Liver (tissue), 3 donors: ENCODE data around the gene UBR4.

ENCODE experiments used
- HNF4A ChIP-seq, 2 donors: conservative IDR thresholded peaks; 2 replicates each; pipeline ENCODE4 v1.6.1; 2016; ENCODE audit warnings: antibody characterized with exemption in 2 of 2, mild to moderate bottlenecking in 2 of 2
- RXRA ChIP-seq, 2 donors: IDR thresholded peaks; 2 replicates each; pipeline ENCODE4 v1.6.1; 2017 to 2018; ENCODE audit warnings: antibody characterized with exemption in 2 of 2, mild to moderate bottlenecking in 1 of 2
- TAF1 ChIP-seq: conservative IDR thresholded peaks from 2 replicates; pipeline ENCODE4 v1.6.1; 2016; ENCODE audit warnings: antibody characterized with exemption, mild to moderate bottlenecking
- YY1 ChIP-seq: IDR thresholded peaks from 2 replicates; pipeline ENCODE4 v1.6.1; 2016; ENCODE audit warnings: antibody characterized with exemption, mild to moderate bottlenecking
- TF ChIP-seq, protein P1 (sequence below): fragments of 150-350 bp; IDR thresholded peaks from 2 replicates; pipeline ENCODE4 v1.5.1; 2017; ENCODE audit warnings: improper control_type of control experiment, low read depth, low read length; ENCODE audit not compliant: missing input control
- TF ChIP-seq, protein P2 (sequence below): IDR thresholded peaks from 2 replicates; pipeline ENCODE4 v1.6.1; 2016; ENCODE audit warnings: antibody characterized with exemption, mild to moderate bottlenecking
- TF ChIP-seq, protein P3 (sequence below): IDR thresholded peaks from 2 replicates; pipeline ENCODE4 v1.6.1; 2016; ENCODE audit warnings: antibody characterized with exemption
- TF ChIP-seq, protein P4 (sequence below): IDR thresholded peaks from 2 replicates; pipeline ENCODE4 v1.6.1; 2016; ENCODE audit warnings: antibody characterized with exemption
- donor health status: healthy.
- donor health status: healthy.

DNA sequence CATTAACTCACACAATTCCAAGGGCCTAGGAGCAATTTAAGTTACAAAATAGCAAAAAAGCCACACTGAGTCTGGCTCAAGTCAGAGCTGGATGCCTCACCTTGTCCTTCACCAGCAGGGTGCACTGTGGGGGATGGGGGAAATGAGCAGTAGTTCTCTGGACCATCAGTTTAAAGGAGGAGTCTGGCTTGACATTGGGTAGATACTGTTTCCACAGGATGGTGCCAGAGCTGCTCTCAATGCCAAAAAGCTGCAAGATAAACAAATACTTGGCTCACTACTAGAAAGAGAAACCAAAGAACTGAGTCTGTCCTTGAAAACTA, 22.4 kb upstream of the UBR4 start:
- TF ChIP-seq, protein P1, sequence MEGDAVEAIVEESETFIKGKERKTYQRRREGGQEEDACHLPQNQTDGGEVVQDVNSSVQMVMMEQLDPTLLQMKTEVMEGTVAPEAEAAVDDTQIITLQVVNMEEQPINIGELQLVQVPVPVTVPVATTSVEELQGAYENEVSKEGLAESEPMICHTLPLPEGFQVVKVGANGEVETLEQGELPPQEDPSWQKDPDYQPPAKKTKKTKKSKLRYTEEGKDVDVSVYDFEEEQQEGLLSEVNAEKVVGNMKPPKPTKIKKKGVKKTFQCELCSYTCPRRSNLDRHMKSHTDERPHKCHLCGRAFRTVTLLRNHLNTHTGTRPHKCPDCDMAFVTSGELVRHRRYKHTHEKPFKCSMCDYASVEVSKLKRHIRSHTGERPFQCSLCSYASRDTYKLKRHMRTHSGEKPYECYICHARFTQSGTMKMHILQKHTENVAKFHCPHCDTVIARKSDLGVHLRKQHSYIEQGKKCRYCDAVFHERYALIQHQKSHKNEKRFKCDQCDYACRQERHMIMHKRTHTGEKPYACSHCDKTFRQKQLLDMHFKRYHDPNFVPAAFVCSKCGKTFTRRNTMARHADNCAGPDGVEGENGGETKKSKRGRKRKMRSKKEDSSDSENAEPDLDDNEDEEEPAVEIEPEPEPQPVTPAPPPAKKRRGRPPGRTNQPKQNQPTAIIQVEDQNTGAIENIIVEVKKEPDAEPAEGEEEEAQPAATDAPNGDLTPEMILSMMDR = no peak
- TF ChIP-seq, protein P2, sequence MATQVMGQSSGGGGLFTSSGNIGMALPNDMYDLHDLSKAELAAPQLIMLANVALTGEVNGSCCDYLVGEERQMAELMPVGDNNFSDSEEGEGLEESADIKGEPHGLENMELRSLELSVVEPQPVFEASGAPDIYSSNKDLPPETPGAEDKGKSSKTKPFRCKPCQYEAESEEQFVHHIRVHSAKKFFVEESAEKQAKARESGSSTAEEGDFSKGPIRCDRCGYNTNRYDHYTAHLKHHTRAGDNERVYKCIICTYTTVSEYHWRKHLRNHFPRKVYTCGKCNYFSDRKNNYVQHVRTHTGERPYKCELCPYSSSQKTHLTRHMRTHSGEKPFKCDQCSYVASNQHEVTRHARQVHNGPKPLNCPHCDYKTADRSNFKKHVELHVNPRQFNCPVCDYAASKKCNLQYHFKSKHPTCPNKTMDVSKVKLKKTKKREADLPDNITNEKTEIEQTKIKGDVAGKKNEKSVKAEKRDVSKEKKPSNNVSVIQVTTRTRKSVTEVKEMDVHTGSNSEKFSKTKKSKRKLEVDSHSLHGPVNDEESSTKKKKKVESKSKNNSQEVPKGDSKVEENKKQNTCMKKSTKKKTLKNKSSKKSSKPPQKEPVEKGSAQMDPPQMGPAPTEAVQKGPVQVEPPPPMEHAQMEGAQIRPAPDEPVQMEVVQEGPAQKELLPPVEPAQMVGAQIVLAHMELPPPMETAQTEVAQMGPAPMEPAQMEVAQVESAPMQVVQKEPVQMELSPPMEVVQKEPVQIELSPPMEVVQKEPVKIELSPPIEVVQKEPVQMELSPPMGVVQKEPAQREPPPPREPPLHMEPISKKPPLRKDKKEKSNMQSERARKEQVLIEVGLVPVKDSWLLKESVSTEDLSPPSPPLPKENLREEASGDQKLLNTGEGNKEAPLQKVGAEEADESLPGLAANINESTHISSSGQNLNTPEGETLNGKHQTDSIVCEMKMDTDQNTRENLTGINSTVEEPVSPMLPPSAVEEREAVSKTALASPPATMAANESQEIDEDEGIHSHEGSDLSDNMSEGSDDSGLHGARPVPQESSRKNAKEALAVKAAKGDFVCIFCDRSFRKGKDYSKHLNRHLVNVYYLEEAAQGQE = no peak
- TF ChIP-seq YY1 (peak; percentile 30), TAF1 (no peak), HNF4A (conservative IDR thresholded peaks at IDR 0.05) (peak; percentile 58 to 68), RXRA (IDR thresholded peaks at IDR 0.05) (peak; percentile 49 to 65)
- TF ChIP-seq, protein P3, sequence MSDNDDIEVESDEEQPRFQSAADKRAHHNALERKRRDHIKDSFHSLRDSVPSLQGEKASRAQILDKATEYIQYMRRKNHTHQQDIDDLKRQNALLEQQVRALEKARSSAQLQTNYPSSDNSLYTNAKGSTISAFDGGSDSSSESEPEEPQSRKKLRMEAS = peak; percentile 61
- TF ChIP-seq, protein P4, sequence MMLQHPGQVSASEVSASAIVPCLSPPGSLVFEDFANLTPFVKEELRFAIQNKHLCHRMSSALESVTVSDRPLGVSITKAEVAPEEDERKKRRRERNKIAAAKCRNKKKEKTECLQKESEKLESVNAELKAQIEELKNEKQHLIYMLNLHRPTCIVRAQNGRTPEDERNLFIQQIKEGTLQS = no peak
